H1 (cell line): ENCODE data around the gene ZNF23. TPM values are rescaled to one million over a fixed set of nuclear protein-coding genes. Genes with fewer than 3 reads are reported as not detected.

ENCODE experiments used
- CTCF ChIA-PET: fragments of 300-600 bp; sonication (Branson Sonifier 250); formaldehyde crosslinking; loops from one replicate; lab custom pipeline; 2021; ENCODE audit not compliant: partially characterized antibody; lab: Charles Lee
- POLR2A ChIA-PET: fragments of 300-600 bp; sonication (Branson Sonifier 250); formaldehyde crosslinking; loops from one replicate; lab custom pipeline; 2021; ENCODE audit warnings: inconsistent platforms; ENCODE audit not compliant: partially characterized antibody; lab: Charles Lee
- DNase-seq, 2 experiments: peaks; one replicate each; pipeline versions ENCODE4 v3.0.0 to v3.0.0-alpha.2; 2010 to 2022; ENCODE audit warnings: low spot score in 2 of 2, low read depth in 1 of 2, mixed read lengths in 1 of 2
- FAIRE-seq: peaks from 2 replicates; lab custom pipeline; 2011; peaks lifted over from hg19 to GRCh38; lab: Jason Lieb, UNC
- H2AFZ ChIP-seq: 2 replicates; pipeline ENCODE4 v1.8.1; 2012; ENCODE audit warnings: low read length, inconsistent platforms
- H2AK5ac ChIP-seq: 2 replicates; pipeline ENCODE4 v1.6.1; 2013; ENCODE audit warnings: low read depth, low read length
- H2BK120ac ChIP-seq: replicated peaks from 2 replicates; pipeline ENCODE3; 2013; ENCODE audit warnings: low read depth, low read length, inconsistent platforms
- H2BK12ac ChIP-seq: 2 replicates; pipeline ENCODE4 v1.6.1; 2013; ENCODE audit warnings: low read depth, low read length
- H2BK15ac ChIP-seq: 2 replicates; pipeline ENCODE4 v1.6.1; 2013; ENCODE audit warnings: low read length
- H2BK20ac ChIP-seq: 2 replicates; pipeline ENCODE4 v1.6.1; 2013; ENCODE audit warnings: low read length
- H2BK5ac ChIP-seq: 2 replicates; pipeline ENCODE4 v1.6.1; 2013; ENCODE audit warnings: low read depth, low read length
- H3K14ac ChIP-seq: 2 replicates; pipeline ENCODE4 v1.6.1; 2013; ENCODE audit warnings: inconsistent platforms; ENCODE audit not compliant: insufficient read length
- H3K18ac ChIP-seq: 2 replicates; pipeline ENCODE4 v1.6.1; 2013; ENCODE audit warnings: low read length; ENCODE audit errors: extremely low read depth
- H3K23ac ChIP-seq: 2 replicates; pipeline ENCODE4 v1.6.1; 2013; ENCODE audit warnings: inconsistent platforms; ENCODE audit not compliant: insufficient read length
- H3K23me2 ChIP-seq: 2 replicates; pipeline ENCODE4 v1.6.1; 2013; ENCODE audit warnings: low read depth, low read length
- H3K27ac ChIP-seq: 2 replicates; pipeline ENCODE4 v1.6.1; 2011; ENCODE audit warnings: low read depth, low read length, inconsistent platforms
- H3K27me3 ChIP-seq, 4 experiments: replicated peaks in 1 of 4; 1 replicate in 1 of 4; 2 replicates in 3 of 4; pipeline versions ENCODE4 v1.6.1 to v1.8.1; 2011 to 2013; ENCODE audit warnings: low read length in 3 of 4, mild to moderate bottlenecking in 3 of 4, inconsistent platforms in 2 of 4, mixed read lengths in 2 of 4, moderate library complexity in 1 of 4; ENCODE audit not compliant: control insufficient read depth in 3 of 4, insufficient read depth in 3 of 4; ENCODE audit errors: extremely low read depth in 1 of 4
- H3K36me3 ChIP-seq, 4 experiments: 2 replicates each; pipeline versions ENCODE4 v1.6.1 to v1.8.1; 2011 to 2013; ENCODE audit warnings: mild to moderate bottlenecking in 4 of 4, low read length in 3 of 4, moderate library complexity in 2 of 4, control low read depth in 1 of 4, inconsistent platforms in 1 of 4; ENCODE audit not compliant: insufficient read depth in 4 of 4, control insufficient read depth in 2 of 4
- H3K4ac ChIP-seq: replicated peaks from 2 replicates; pipeline ENCODE3; 2013; ENCODE audit warnings: low read length, low read depth, mixed read lengths, inconsistent platforms; ENCODE audit not compliant: insufficient read length
- H3K4me1 ChIP-seq, 4 experiments: replicated peaks in 1 of 4; 1 replicate in 1 of 4; 2 replicates in 3 of 4; pipeline versions ENCODE4 v1.6.1 to v1.8.1; 2011 to 2013; ENCODE audit warnings: low read length in 3 of 4, inconsistent platforms in 2 of 4, mixed read lengths in 1 of 4; ENCODE audit not compliant: insufficient read depth in 4 of 4, control insufficient read depth in 3 of 4
- H3K4me2 ChIP-seq, 2 experiments: 2 replicates each; pipeline versions ENCODE4 v1.6.1 to v1.8.1; 2011 to 2013; ENCODE audit warnings: low read depth in 2 of 2, low read length in 2 of 2, control low read depth in 1 of 2, inconsistent platforms in 1 of 2, mild to moderate bottlenecking in 1 of 2; ENCODE audit not compliant: insufficient read depth in 1 of 2
- H3K4me3 ChIP-seq, 4 experiments: fragments of 200-600, 300-600 bp in 1 of 4; sonication (generic), shearing (Covaris generic), sonication (Bioruptor Twin) in 1 of 4; 2 replicates each; pipeline versions ENCODE4 v1.5.1 to v1.8.1; 2011 to 2016; ENCODE audit warnings: low read length in 4 of 4, low read depth in 3 of 4, control low read depth in 2 of 4, inconsistent platforms in 2 of 4, mild to moderate bottlenecking in 2 of 4, mixed read lengths in 1 of 4, moderate library complexity in 1 of 4; ENCODE audit not compliant: insufficient read depth in 2 of 4; ENCODE audit errors: extremely low read depth in 1 of 4
- H3K56ac ChIP-seq: replicated peaks from 2 replicates; pipeline ENCODE3; 2013; ENCODE audit warnings: low read depth, mild to moderate bottlenecking, mixed read lengths, low read length, inconsistent platforms; ENCODE audit not compliant: insufficient read length
- H3K79me1 ChIP-seq: 2 replicates; pipeline ENCODE4 v1.6.1; 2013; ENCODE audit warnings: low read depth, low read length, control low read depth
- H3K79me2 ChIP-seq, 2 experiments: 2 replicates each; pipeline versions ENCODE4 v1.6.1 to v1.8.1; 2012 to 2013; ENCODE audit warnings: low read length in 2 of 2, mild to moderate bottlenecking in 2 of 2, inconsistent platforms in 1 of 2; ENCODE audit not compliant: insufficient read depth in 2 of 2, control insufficient read depth in 1 of 2
- H3K9ac ChIP-seq, 4 experiments: replicated peaks in 1 of 4; 1 replicate in 1 of 4; 2 replicates in 3 of 4; pipeline versions ENCODE4 v1.6.1 to v1.8.1; 2011 to 2013; ENCODE audit warnings: low read depth in 3 of 4, low read length in 3 of 4, control low read depth in 2 of 4, mild to moderate bottlenecking in 2 of 4, moderate library complexity in 2 of 4, inconsistent platforms in 1 of 4; ENCODE audit errors: extremely low read depth in 1 of 4
- H3K9me3 ChIP-seq, 2 experiments: 2 replicates each; pipeline versions ENCODE4 v1.6.1 to v1.8.1; 2012 to 2013; ENCODE audit warnings: mild to moderate bottlenecking in 2 of 2, moderate library complexity in 2 of 2, control low read depth in 1 of 2, inconsistent platforms in 1 of 2, low read depth in 1 of 2, low read length in 1 of 2, mixed read lengths in 1 of 2; ENCODE audit not compliant: insufficient read depth in 2 of 2
- H4K20me1 ChIP-seq, 2 experiments: replicated peaks in 1 of 2; 2 replicates each; pipeline versions ENCODE3 to v1.8.1; 2011 to 2013; ENCODE audit warnings: inconsistent platforms in 2 of 2, low read length in 2 of 2, mild to moderate bottlenecking in 1 of 2; ENCODE audit not compliant: insufficient read depth in 2 of 2, control insufficient read depth in 1 of 2
- H4K5ac ChIP-seq: 2 replicates; pipeline ENCODE4 v1.6.1; 2013; ENCODE audit warnings: low read length, low read depth, mixed read lengths, inconsistent platforms; ENCODE audit not compliant: insufficient read length
- H4K8ac ChIP-seq: 2 replicates; pipeline ENCODE4 v1.8.0; 2013; ENCODE audit warnings: mild to moderate bottlenecking, moderate library complexity, low read length, inconsistent platforms; ENCODE audit not compliant: insufficient read depth; ENCODE audit errors: extremely low read depth
- H4K91ac ChIP-seq: replicated peaks from 2 replicates; pipeline ENCODE3; 2013; ENCODE audit warnings: low read length, mixed read lengths, inconsistent platforms; ENCODE audit not compliant: insufficient read length
- CBX5 ChIP-seq: fragments of 300-800, 300-1000 bp; sonication (generic); IDR thresholded peaks from 2 replicates; pipeline ENCODE4 v1.7.1; 2016; ENCODE audit warnings: antibody characterized with exemption, low read length, low read depth
- RXRA ChIP-seq: IDR thresholded peaks from 2 replicates; pipeline ENCODE4 v1.6.1; 2011; ENCODE audit warnings: low read depth, mild to moderate bottlenecking, low read length, moderate library complexity; ENCODE audit not compliant: insufficient read depth
- polyA plus RNA-seq, 7 experiments: library from polyadenylated mRNA; depleted of rRNA in 3 of 7; stranded (reverse) in 5 of 7; unstranded in 2 of 7; fragments of >200 nt in 5 of 7; fragments of 200-250 nt in 2 of 7; gene quantifications; 1 replicate in 5 of 7; 2 replicates in 1 of 7; 4 replicates in 1 of 7; pipeline versions ENCODE4 v1.2.1 to v1.2.3, GENCODE V29; 2011 to 2013; ENCODE audit warnings: missing spikeins in 2 of 7, mixed read lengths in 2 of 7
- total RNA-seq: library from RNA; stranded (reverse); fragmentation: NEBNext Ultra II Directional; extraction: Animal tissue kit (Norgen Biotek cat#: 25700); gene quantifications from 2 replicates; pipeline ENCODE4 v1.2.1, GENCODE V29; 2021

The ZNF23 gene
- total and polyA plus RNA-seq, 2 of the 8 experiments (the other 6 are each of a cell fraction or from before 2014, with no cell fraction given), result 2.4 to 10.2 TPM

DNA sequence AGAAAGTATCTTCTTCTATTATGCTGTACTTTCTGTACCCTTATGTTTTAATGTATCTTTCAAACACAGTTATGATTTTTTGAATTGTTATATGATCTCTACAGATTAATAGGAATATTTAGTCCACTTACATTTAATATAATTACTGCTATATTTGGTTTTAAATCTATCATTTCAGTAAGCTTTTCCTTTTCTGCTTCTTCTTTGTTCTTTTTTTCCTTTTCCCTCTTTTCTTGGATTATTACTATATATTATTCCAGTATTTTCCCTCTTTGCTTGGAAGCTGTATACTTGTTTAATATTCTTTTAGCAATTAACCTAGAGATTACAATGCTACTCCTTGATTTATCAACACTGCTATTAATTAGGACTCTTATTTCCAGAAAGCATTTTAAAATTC is 33.7 kb downstream of the ZNF23 start:
- POLR2A ChIA-PET, result no interaction called here
- Histone ChIP-seq H3K36me3 (no peaks in the 10 kb centered on the region; a peak in 2 of 8 replicates), H2BK12ac (no peak overlapping the region), H4K91ac (no peak overlapping the region), H3K14ac (no peak overlapping the region), H3K9me3 (no peaks in the 10 kb centered on the region), H4K20me1 (no peaks in the 10 kb centered on the region), H3K4ac (no peak overlapping the region), H4K8ac (no peak overlapping the region), H3K79me2 (no peaks in the 10 kb centered on the region), H3K9ac (no peak overlapping the region), H3K56ac (no peak overlapping the region), H2BK15ac (no peak overlapping the region), H3K27me3 (peaks cover 0 to 13% (median 6%) of the 10 kb centered on the region in 4 experiments; a peak in 4 of 7 replicates), H2BK120ac (no peak overlapping the region), H4K5ac (no peak overlapping the region), H2BK20ac (no peak overlapping the region), H3K23me2 (peaks cover 5% of the 10 kb centered on the region; the same call in 1 of the 2 replicates), H3K18ac (no peak overlapping the region), H3K23ac (no peak overlapping the region), H3K27ac (no peak overlapping the region), H3K4me1 (peaks cover 0 to 5% (median 3%) of the 10 kb centered on the region in 4 experiments; a peak in 5 of 7 replicates), H3K4me2 (no peak overlapping the region), H3K79me1 (no peaks in the 10 kb centered on the region), H2AFZ (no peak overlapping the region), H3K4me3 (no peak overlapping the region), H2BK5ac (no peak overlapping the region), H2AK5ac (no peak overlapping the region)
- DNase-seq (no peak), FAIRE-seq (no peak)
- CTCF ChIA-PET, result interaction anchor here (1.2 to 7.8 kb wide), 6 partner anchors 11 to 187 kb away, joined by 3 to 99 read pairs (median 10); no protein-coding TSS in a partner anchor
- TF ChIP-seq RXRA (no peak), CBX5 (no peak)
